HepG2 (cell line): ENCODE measurements around the gene SMIM24. TPM values are rescaled to one million over a fixed set of nuclear protein-coding genes. Genes with fewer than 3 reads are reported as not detected.

ENCODE experiments used
- ATAC-seq: fragments of 200-7000 bp; cut with Tn5 transposase; 3 replicates; pipeline ENCODE4 v1.9.1; 2020; ENCODE audit warnings: mild to moderate bottlenecking, moderate library complexity
- BruUV-seq: library from RNA; stranded (reverse); fragments of 400-500 nt; replicated peaks from 2 replicates; lab custom pipeline; 2021; lab: Mats Ljungman, UMichigan
- CTCF ChIA-PET: fragments of 300-600 bp; formaldehyde crosslinking; extraction: SDS; loops from one replicate; lab custom pipeline; 2021; ENCODE audit warnings: low total read pairs, inconsistent platforms, low intra/inter-chr PET ratio; lab: Yijun Ruan, JAX
- POLR2A ChIA-PET: fragments of 350-600 bp; sonication (Branson Sonifier 250); formaldehyde crosslinking; loops from one replicate; lab custom pipeline; 2020; ENCODE audit warnings: antibody characterized with exemption, inconsistent platforms; lab: Yijun Ruan, JAX
- DNase-seq: peaks from one replicate; pipeline ENCODE4 v3.0.0-alpha.2; 2015; ENCODE audit warnings: low spot score
- FAIRE-seq: peaks from 3 replicates; lab custom pipeline; 2011; peaks lifted over from hg19 to GRCh38; lab: Jason Lieb, UNC
- H2AFZ ChIP-seq: one replicate; pipeline ENCODE4 v1.6.1; 2011; ENCODE audit warnings: low read length, inconsistent platforms
- H3K27ac ChIP-seq: fragments of 300-600 bp; 3 replicates; pipeline ENCODE4 v1.8.0; 2011; ENCODE audit warnings: mixed run types, mild to moderate bottlenecking, mixed read lengths, low read length, inconsistent platforms; ENCODE audit not compliant: insufficient read depth; ENCODE audit errors: extremely low read length
- H3K27me3 ChIP-seq, 2 experiments: fragments of 200-600 bp in 1 of 2; 2 replicates in 1 of 2; 3 replicates in 1 of 2; pipeline versions ENCODE4 v1.6.0 to v1.8.0; 2011; ENCODE audit warnings: low read length in 2 of 2, mild to moderate bottlenecking in 2 of 2, moderate library complexity in 2 of 2, inconsistent platforms in 1 of 2; ENCODE audit not compliant: insufficient read depth in 2 of 2, control insufficient read depth in 1 of 2
- H3K36me3 ChIP-seq, 2 experiments: fragments of 200-600 bp in 1 of 2; replicated peaks in 1 of 2; 2 replicates in 1 of 2; 3 replicates in 1 of 2; pipeline versions ENCODE4 v1.5.1 to v1.8.0; 2011; ENCODE audit warnings: low read length in 2 of 2, inconsistent platforms in 1 of 2; ENCODE audit not compliant: insufficient read depth in 2 of 2, control insufficient read depth in 1 of 2
- H3K4me1 ChIP-seq: 2 replicates; pipeline ENCODE4 v1.5.1; 2012; ENCODE audit warnings: low read length, inconsistent platforms; ENCODE audit not compliant: insufficient read depth
- H3K4me2 ChIP-seq: 2 replicates; pipeline ENCODE4 v1.6.0; 2011; ENCODE audit warnings: low read depth, low read length, inconsistent platforms
- H3K4me3 ChIP-seq, 3 experiments: fragments of 200-600 bp in 1 of 3; sonication (generic), shearing (Covaris generic) in 1 of 3; replicated peaks in 1 of 3; 2 replicates each; pipeline ENCODE4 v1.5.1; 2011 to 2016; ENCODE audit warnings: low read length in 3 of 3, inconsistent platforms in 2 of 3, low read depth in 2 of 3, mild to moderate bottlenecking in 2 of 3, control low read depth in 1 of 3, mixed read lengths in 1 of 3; ENCODE audit not compliant: insufficient read depth in 1 of 3
- H3K79me2 ChIP-seq: one replicate; pipeline ENCODE4 v1.6.1; 2011; ENCODE audit warnings: low read length, inconsistent platforms; ENCODE audit not compliant: insufficient read depth
- H3K9ac ChIP-seq: 2 replicates; pipeline ENCODE4 v1.6.0; 2011; ENCODE audit warnings: mild to moderate bottlenecking, low read depth, low read length, inconsistent platforms; ENCODE audit not compliant: insufficient read depth
- H3K9me3 ChIP-seq: 2 replicates; pipeline ENCODE4 v1.5.1; 2012; ENCODE audit warnings: mild to moderate bottlenecking, low read length
- H4K20me1 ChIP-seq: 2 replicates; pipeline ENCODE4 v1.6.0; 2011; ENCODE audit warnings: inconsistent platforms, mild to moderate bottlenecking, low read length, moderate library complexity; ENCODE audit not compliant: insufficient read depth
- BRCA1 ChIP-seq: sonication (generic); formaldehyde crosslinking; IDR thresholded peaks from 2 replicates; pipeline ENCODE4 v1.4.0; 2020; ENCODE audit warnings: missing genetic modification reagents
- CC2D1A ChIP-seq: sonication (generic); formaldehyde crosslinking; IDR thresholded peaks from 2 replicates; pipeline ENCODE4 v1.8.1; 2023; ENCODE audit warnings: mild to moderate bottlenecking, missing genetic modification reagents
- GPN1 ChIP-seq: sonication (generic); formaldehyde crosslinking; IDR thresholded peaks from 2 replicates; pipeline ENCODE4 v1.5.1; 2020; ENCODE audit warnings: missing genetic modification reagents, borderline replicate concordance
- GZF1 ChIP-seq: sonication (generic); formaldehyde crosslinking; IDR thresholded peaks from 2 replicates; pipeline ENCODE4 v1.5.1; 2020; ENCODE audit warnings: mild to moderate bottlenecking, missing genetic modification reagents
- ISX ChIP-seq: sonication (generic); formaldehyde crosslinking; conservative IDR thresholded peaks from 2 replicates; pipeline ENCODE4 v1.5.0; 2020; ENCODE audit warnings: missing genetic modification reagents
- KDM2A ChIP-seq: sonication (generic); formaldehyde crosslinking; IDR thresholded peaks from 2 replicates; pipeline ENCODE4 v1.4.0; 2020; ENCODE audit warnings: low read depth, missing genetic modification reagents, borderline replicate concordance
- KLF15 ChIP-seq: sonication (generic); formaldehyde crosslinking; IDR thresholded peaks from 2 replicates; pipeline ENCODE4 v1.8.1; 2023; ENCODE audit warnings: borderline replicate concordance, mild to moderate bottlenecking, inconsistent platforms, missing genetic modification reagents, mixed read lengths
- MAZ ChIP-seq, 2 experiments: sonication (generic) in 1 of 2; formaldehyde crosslinking in 1 of 2; IDR thresholded peaks; 2 replicates each; pipeline versions ENCODE4 v1.5.0 to v1.6.1; 2012 to 2020; ENCODE audit warnings: low read depth in 2 of 2, mild to moderate bottlenecking in 2 of 2, borderline replicate concordance in 1 of 2, improper control_type of control experiment in 1 of 2, low read length in 1 of 2, missing genetic modification reagents in 1 of 2, moderate library complexity in 1 of 2
- MNT ChIP-seq: fragments of 450-650 bp; IDR thresholded peaks from 2 replicates; pipeline ENCODE4 v1.6.1; 2016
- NFKB2 ChIP-seq: sonication (generic); formaldehyde crosslinking; IDR thresholded peaks from 2 replicates; pipeline ENCODE4 v1.4.0; 2020; ENCODE audit warnings: missing genetic modification reagents, borderline replicate concordance
- PITX1 ChIP-seq: sonication (generic); formaldehyde crosslinking; IDR thresholded peaks from 2 replicates; pipeline ENCODE4 v1.5.1; 2020; ENCODE audit warnings: mild to moderate bottlenecking, missing genetic modification reagents
- PPARG ChIP-seq: conservative IDR thresholded peaks from 2 replicates; pipeline ENCODE4 v1.6.1; 2016; ENCODE audit warnings: missing biosample characterization, missing genetic modification reagents
- RAD21 ChIP-seq: fragments of 450-650 bp; formaldehyde crosslinking; IDR thresholded peaks from 2 replicates; pipeline ENCODE4 v1.5.0; 2020; ENCODE audit warnings: mild to moderate bottlenecking
- RBM39 ChIP-seq: fragments of 200-400 bp; formaldehyde crosslinking; IDR thresholded peaks from one replicate; pipeline ENCODE4 v1.6.1; 2018; ENCODE audit warnings: antibody characterized with exemption, mild to moderate bottlenecking, low read depth, low read length; ENCODE audit not compliant: poor library complexity, severe bottlenecking
- SALL2 ChIP-seq: sonication (generic); formaldehyde crosslinking; IDR thresholded peaks from 2 replicates; pipeline ENCODE4 v1.8.1; 2023; ENCODE audit warnings: mild to moderate bottlenecking, missing genetic modification reagents, inconsistent platforms
- SNAPC2 ChIP-seq: sonication (generic); formaldehyde crosslinking; IDR thresholded peaks from 2 replicates; pipeline ENCODE4 v1.8.1; 2022; ENCODE audit warnings: mild to moderate bottlenecking, missing genetic modification reagents
- STAG1 ChIP-seq: sonication (generic); formaldehyde crosslinking; IDR thresholded peaks from 2 replicates; pipeline ENCODE4 v1.4.0; 2020; ENCODE audit warnings: missing genetic modification reagents
- ZNF264 ChIP-seq: sonication (generic); formaldehyde crosslinking; IDR thresholded peaks from 2 replicates; pipeline ENCODE4 v1.4.0; 2020; ENCODE audit warnings: missing genetic modification reagents
- ZNF788 ChIP-seq: sonication (generic); formaldehyde crosslinking; IDR thresholded peaks from 2 replicates; pipeline ENCODE4 v1.5.0; 2020; ENCODE audit warnings: mild to moderate bottlenecking, missing genetic modification reagents, borderline replicate concordance
- ZNF790 ChIP-seq: sonication (generic); formaldehyde crosslinking; IDR thresholded peaks from 2 replicates; pipeline ENCODE4 v1.8.0; 2022; ENCODE audit warnings: missing genetic modification reagents, mild to moderate bottlenecking, borderline replicate concordance
- whole genome bisulfite sequencing: methylation state at CpG from one replicate; pipeline ENCODE4 v1.1.6; 2017; ENCODE audit warnings: low lambda C conversion rate; 5-methylcytosine and 5-hydroxymethylcytosine counted together
- in situ Hi-C: cut with HindIII; loops from 2 replicates; pipeline ENCODE4 v1.10.0; 2017; ENCODE audit warnings: low pct_unique_long_range_greater_than_20kb; ENCODE audit not compliant: extremely low pct_ligation_motif_present
- intact Hi-C: fragments of 100-400 bp; cut with micrococcal nuclease; formaldehyde crosslinking; loops from one replicate; pipeline ENCODE4 v1.10.0; 2022; ENCODE audit not compliant: unreplicated experiment
- polyA plus RNA-seq, 8 experiments: library from polyadenylated mRNA; depleted of rRNA in 3 of 8; stranded (reverse) in 7 of 8; unstranded in 1 of 8; fragments of >200 nt; fragmentation: Illumina TruSeq in 4 of 8; extraction: Trizol in 4 of 8; gene quantifications; 2 replicates each; pipeline versions ENCODE4 v1.2.1 to v1.2.3, GENCODE V29; 2011 to 2016; ENCODE audit warnings: low read depth in 4 of 8, missing spikeins in 1 of 8, mixed read lengths in 1 of 8; ENCODE audit not compliant: insufficient read depth in 1 of 8
- total RNA-seq, 5 experiments: library from RNA; depleted of rRNA; stranded (reverse); fragments of >200 nt; fragmentation: Illumina TruSeq; extraction: Trizol; gene quantifications; 2 replicates each; pipeline ENCODE4 v1.2.3, GENCODE V29; 2016; ENCODE audit warnings: low read depth in 1 of 5
- TF ChIP-seq, protein P1 (sequence below): sonication (generic); formaldehyde crosslinking; IDR thresholded peaks from 2 replicates; pipeline ENCODE4 v1.8.1; 2022; ENCODE audit warnings: low read depth, mild to moderate bottlenecking, missing genetic modification reagents

The SMIM24 gene
- total and polyA plus RNA-seq, 2 of the 13 experiments (the other 11 are each of a cell fraction or from before 2014, with no cell fraction given): 11.2 to 70.6 TPM

- H3K4me2 ChIP-seq: no peak overlapping the region
- no peaks in the 10 kb centered on the region for H3K9me3 ChIP-seq
- POLR2A ChIA-PET: no interaction called here
- no peak overlapping the region for H3K4me3 ChIP-seq
- no peak overlapping the region for H2AFZ ChIP-seq
- H3K36me3 ChIP-seq: no peaks in the 10 kb centered on the region
- ATAC-seq (peak; percentile 51), DNase-seq (no peak), FAIRE-seq (no peak)
- in situ Hi-C loops (loop anchor here (5.0 kb wide), 1 partner anchor 150 kb away; no protein-coding TSS in a partner anchor), intact Hi-C loops (loop anchor here (5.0 kb wide), 1 partner anchor 145 kb away; no protein-coding TSS in a partner anchor)
- no peaks in the 10 kb centered on the region for H3K79me2 ChIP-seq
- WGBS: 51% methylated on average over 10 of the region's 24 CpGs
- H3K9ac ChIP-seq: no peak overlapping the region
- peaks cover 12% of the 10 kb centered on the region for H3K4me1 ChIP-seq
- CTCF ChIA-PET: interaction anchor here (1.6 to 6.0 kb wide), 3 partner anchors 32 to 167 kb away, joined by 3 to 48 read pairs (median 12); no protein-coding TSS in a partner anchor
- no TSS peak for BruUV-seq
- H4K20me1 ChIP-seq: no peaks in the 10 kb centered on the region
- H3K27me3 ChIP-seq: peaks cover 0 to 1% of the 10 kb centered on the region in 2 experiments; a peak in 1 of 5 replicates
- no peak overlapping the region for H3K27ac ChIP-seq
- no peak for TF ChIP-seq GZF1 (CRISPR knock-in tag)
- peak; percentile 45; the same call in 1 of the 2 replicates for TF ChIP-seq NFKB2 (CRISPR knock-in tag)
- TF ChIP-seq ISX (CRISPR knock-in tag): no peak
- TF ChIP-seq RAD21: peak; percentile 72
- 0 out of 2 replicates have a peak, but pooled peaks have one; percentile 20 for TF ChIP-seq KDM2A (CRISPR knock-in tag)
- no peak for TF ChIP-seq PPARG (CRISPR knock-in tag)
- peak; percentile 38; the same call in 1 of the 2 replicates for TF ChIP-seq MAZ (IDR thresholded peaks at IDR 0.05; ENCODE audit: borderline replicate concordance, low read depth, low read length)
- TF ChIP-seq MAZ (CRISPR knock-in tag; IDR thresholded peaks at IDR 0.05; ENCODE audit: low read depth): no peak
- no peak for TF ChIP-seq MNT
- TF ChIP-seq SALL2 (CRISPR knock-in tag): no peak
- TF ChIP-seq ZNF788 (CRISPR knock-in tag): no peak
- no peak for TF ChIP-seq BRCA1 (CRISPR knock-in tag)
- TF ChIP-seq PITX1: no peak
- TF ChIP-seq, protein P1, sequence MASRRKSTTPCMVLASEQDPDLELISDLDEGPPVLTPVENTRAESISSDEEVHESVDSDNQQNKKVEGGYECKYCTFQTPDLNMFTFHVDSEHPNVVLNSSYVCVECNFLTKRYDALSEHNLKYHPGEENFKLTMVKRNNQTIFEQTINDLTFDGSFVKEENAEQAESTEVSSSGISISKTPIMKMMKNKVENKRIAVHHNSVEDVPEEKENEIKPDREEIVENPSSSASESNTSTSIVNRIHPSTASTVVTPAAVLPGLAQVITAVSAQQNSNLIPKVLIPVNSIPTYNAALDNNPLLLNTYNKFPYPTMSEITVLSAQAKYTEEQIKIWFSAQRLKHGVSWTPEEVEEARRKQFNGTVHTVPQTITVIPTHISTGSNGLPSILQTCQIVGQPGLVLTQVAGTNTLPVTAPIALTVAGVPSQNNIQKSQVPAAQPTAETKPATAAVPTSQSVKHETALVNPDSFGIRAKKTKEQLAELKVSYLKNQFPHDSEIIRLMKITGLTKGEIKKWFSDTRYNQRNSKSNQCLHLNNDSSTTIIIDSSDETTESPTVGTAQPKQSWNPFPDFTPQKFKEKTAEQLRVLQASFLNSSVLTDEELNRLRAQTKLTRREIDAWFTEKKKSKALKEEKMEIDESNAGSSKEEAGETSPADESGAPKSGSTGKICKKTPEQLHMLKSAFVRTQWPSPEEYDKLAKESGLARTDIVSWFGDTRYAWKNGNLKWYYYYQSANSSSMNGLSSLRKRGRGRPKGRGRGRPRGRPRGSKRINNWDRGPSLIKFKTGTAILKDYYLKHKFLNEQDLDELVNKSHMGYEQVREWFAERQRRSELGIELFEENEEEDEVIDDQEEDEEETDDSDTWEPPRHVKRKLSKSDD: no peak
- TF ChIP-seq KLF15 (CRISPR knock-in tag): no peak
- no peak for TF ChIP-seq ZNF790 (CRISPR knock-in tag)
- no peak for TF ChIP-seq SNAPC2 (CRISPR knock-in tag)
- no peak for TF ChIP-seq GPN1 (CRISPR knock-in tag)
- TF ChIP-seq ZNF264 (CRISPR knock-in tag): no peak
- TF ChIP-seq STAG1 (CRISPR knock-in tag): peak; percentile 76
- no peak for TF ChIP-seq RBM39
- TF ChIP-seq CC2D1A (CRISPR knock-in tag): no peak
Measured at GRCh38 chr19:3471954-3472655, 8.2 kb downstream of the SMIM24 start.
